Endothelial cell of umbilical vein (primary cell): ENCODE results near the gene PYM1. TPM values are rescaled to one million over a fixed set of nuclear protein-coding genes. Genes with fewer than 3 reads are reported as not detected.

Experiments
- BruUV-seq: library from RNA; stranded (reverse); fragments of 400-500 nt; replicated peaks from 2 replicates; lab custom pipeline; 2021; lab: Mats Ljungman, UMichigan
- CTCF ChIA-PET: fragments of 300-600, 350-600 bp; sonication (Branson Sonifier 250); formaldehyde crosslinking; loops from one replicate; lab custom pipeline; 2021; ENCODE audit warnings: antibody characterized with exemption, inconsistent platforms; lab: Charles Lee
- POLR2A ChIA-PET: fragments of 300-600, 350-600 bp; sonication (Branson Sonifier 250); formaldehyde crosslinking; loops from one replicate; lab custom pipeline; 2021; ENCODE audit warnings: antibody characterized with exemption, inconsistent platforms; lab: Charles Lee
- DNase-seq: peaks from one replicate; pipeline ENCODE4 v3.0.0-alpha.2; 2011; ENCODE audit warnings: low read depth, low spot score
- FAIRE-seq: peaks from 2 replicates; lab custom pipeline; 2011; peaks lifted over from hg19 to GRCh38; lab: Jason Lieb, UNC
- H2AFZ ChIP-seq: 2 replicates; pipeline ENCODE4 v1.6.0; 2012; ENCODE audit warnings: low read depth, low read length, control low read depth, inconsistent platforms
- H3K27ac ChIP-seq: 2 replicates; pipeline ENCODE4 v1.5.1; 2011; ENCODE audit warnings: low read depth, mild to moderate bottlenecking, control low read depth, low read length, moderate library complexity; ENCODE audit not compliant: insufficient read depth
- H3K27me3 ChIP-seq, 2 experiments: 2 replicates each; pipeline versions ENCODE4 v1.6.0 to v1.6.1; 2011; ENCODE audit warnings: low read length in 2 of 2, mixed read lengths in 1 of 2; ENCODE audit not compliant: control insufficient read depth in 2 of 2, insufficient read depth in 2 of 2
- H3K36me3 ChIP-seq, 2 experiments: 2 replicates in 1 of 2; 3 replicates in 1 of 2; pipeline ENCODE4 v1.5.1; 2011; ENCODE audit warnings: low read length in 2 of 2, mild to moderate bottlenecking in 1 of 2, moderate library complexity in 1 of 2; ENCODE audit not compliant: control insufficient read depth in 2 of 2, insufficient read depth in 2 of 2; ENCODE audit errors: extremely low read depth in 1 of 2
- H3K4me1 ChIP-seq: 3 replicates; pipeline ENCODE4 v1.5.1; 2011; ENCODE audit warnings: mild to moderate bottlenecking, low read length; ENCODE audit not compliant: control insufficient read depth, insufficient read depth; ENCODE audit errors: extremely low read depth
- H3K4me2 ChIP-seq: 2 replicates; pipeline ENCODE4 v1.6.1; 2011; ENCODE audit warnings: low read length, control low read depth, mixed read lengths; ENCODE audit not compliant: insufficient read depth
- H3K4me3 ChIP-seq, 3 experiments: fragments of 200-600 bp in 1 of 3; sonication (generic), shearing (Covaris generic) in 1 of 3; replicated peaks in 1 of 3; 2 replicates each; pipeline ENCODE4 v1.5.1; 2011 to 2016; ENCODE audit warnings: control low read depth in 3 of 3, low read length in 3 of 3, mild to moderate bottlenecking in 2 of 3, inconsistent platforms in 1 of 3, low read depth in 1 of 3, moderate library complexity in 1 of 3; ENCODE audit not compliant: insufficient read depth in 1 of 3
- H3K79me2 ChIP-seq: 2 replicates; pipeline ENCODE4 v1.6.0; 2012; ENCODE audit warnings: low read length, inconsistent platforms; ENCODE audit not compliant: control insufficient read depth, insufficient read depth
- H3K9ac ChIP-seq: replicated peaks from 2 replicates; pipeline ENCODE3; 2011; ENCODE audit warnings: low read length, control low read depth; ENCODE audit not compliant: insufficient read depth; ENCODE audit errors: extremely low read depth
- H3K9me1 ChIP-seq: replicated peaks from 3 replicates; pipeline ENCODE4 v1.6.0; 2011; ENCODE audit warnings: mild to moderate bottlenecking, low read length; ENCODE audit not compliant: control insufficient read depth, insufficient read depth; ENCODE audit errors: extremely low read depth
- H3K9me3 ChIP-seq: replicated peaks from 2 replicates; pipeline ENCODE4 v1.5.1; 2012; ENCODE audit warnings: low read length, inconsistent platforms; ENCODE audit not compliant: control insufficient read depth, insufficient read depth
- H4K20me1 ChIP-seq: replicated peaks from 2 replicates; pipeline ENCODE3; 2011; ENCODE audit warnings: mild to moderate bottlenecking, low read length; ENCODE audit not compliant: control insufficient read depth, insufficient read depth; ENCODE audit errors: extremely low read depth
- FOS ChIP-seq: IDR thresholded peaks from 2 replicates; pipeline ENCODE4 v1.6.1; 2011; ENCODE audit warnings: mild to moderate bottlenecking, low read length, moderate library complexity, borderline replicate concordance; ENCODE audit not compliant: insufficient read depth
- MYC ChIP-seq: IDR thresholded peaks from one replicate; pipeline ENCODE4 v1.6.1; 2011; ENCODE audit warnings: mild to moderate bottlenecking, low read depth, low read length
- POLR2A ChIP-seq: IDR thresholded peaks from 2 replicates; pipeline ENCODE4 v1.6.1; 2012; ENCODE audit warnings: low read depth, mild to moderate bottlenecking, control low read depth, low read length
- dilution Hi-C: fragments of 300-500 bp; cut with MboI; formaldehyde crosslinking; loops from one replicate; pipeline ENCODE4 v1.15.0; 2019; ENCODE audit warnings: low sequenced_read_pairs; ENCODE audit not compliant: extremely low pct_ligation_motif_present
- intact Hi-C: fragments of 100-400 bp; cut with micrococcal nuclease; formaldehyde crosslinking; loops from one replicate; pipeline ENCODE4 v1.10.0; 2022
- polyA plus RNA-seq, 4 experiments: library from polyadenylated mRNA; depleted of rRNA in 3 of 4; stranded (reverse) in 3 of 4; unstranded in 1 of 4; fragments of >200 nt; gene quantifications; 2 replicates each; pipeline versions ENCODE4 v1.2.1 to v1.2.3, GENCODE V29; 2011 to 2012; ENCODE audit warnings: missing spikeins in 1 of 4
- total RNA-seq: library from RNA; stranded (reverse); gene quantifications from 2 replicates; pipeline ENCODE4 v1.2.3, GENCODE V29; 2021
- TF ChIP-seq, protein P1 (sequence below): IDR thresholded peaks from 2 replicates; pipeline ENCODE4 v1.6.1; 2011; ENCODE audit not compliant: insufficient read depth, insufficient read length
- TF ChIP-seq, protein P2 (sequence below), 2 donors: IDR thresholded peaks; 1 replicate in 1 of 2; 2 replicates in 1 of 2; pipeline ENCODE4 v1.5.1; 2011; ENCODE audit warnings: low read length in 2 of 2, mild to moderate bottlenecking in 2 of 2, moderate library complexity in 2 of 2, control low read depth in 1 of 2, inconsistent platforms in 1 of 2, low read depth in 1 of 2; ENCODE audit not compliant: insufficient read depth in 1 of 2; ENCODE audit errors: extremely low read depth in 1 of 2

PYM1 gene
- total and polyA plus RNA-seq, 2 donors (not counting 3 experiments of a cell fraction or from before 2014, with no cell fraction given), result 18.7 to 23.5 TPM

DNA sequence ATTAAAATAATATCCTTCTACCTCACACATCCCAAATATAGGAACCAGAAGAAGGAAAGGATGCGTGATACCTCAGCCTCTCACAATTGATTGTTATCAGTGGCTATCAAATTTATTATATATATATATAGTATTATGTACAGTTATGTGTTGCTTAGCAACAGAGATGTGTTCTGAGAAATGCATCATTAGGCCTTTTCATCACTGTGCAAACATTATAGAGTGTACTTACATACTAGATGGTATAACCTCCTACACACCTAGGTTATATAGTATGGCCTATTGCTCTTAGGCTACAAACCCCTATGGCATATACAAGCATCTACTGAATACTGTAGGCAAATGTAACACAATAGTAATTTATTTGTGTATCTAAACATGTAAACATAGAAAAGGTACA lies 34.0 kb downstream of the PYM1 start:
- Histone ChIP-seq H3K9me3 (no peaks in the 10 kb centered on the region), H4K20me1 (no peaks in the 10 kb centered on the region), H3K4me3 (no peak overlapping the region), H3K9me1 (no peaks in the 10 kb centered on the region), H3K4me2 (no peak overlapping the region), H3K79me2 (no peaks in the 10 kb centered on the region), H3K4me1 (no peaks in the 10 kb centered on the region), H3K9ac (no peak overlapping the region), H3K27me3 (no peaks in the 10 kb centered on the region), H3K27ac (no peak overlapping the region), H2AFZ (no peak overlapping the region), H3K36me3 (no peaks in the 10 kb centered on the region)
- TF ChIP-seq, protein P1, sequence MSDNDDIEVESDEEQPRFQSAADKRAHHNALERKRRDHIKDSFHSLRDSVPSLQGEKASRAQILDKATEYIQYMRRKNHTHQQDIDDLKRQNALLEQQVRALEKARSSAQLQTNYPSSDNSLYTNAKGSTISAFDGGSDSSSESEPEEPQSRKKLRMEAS, result no peak
- TF ChIP-seq FOS (no peak), POLR2A (no peak)
- TF ChIP-seq, protein P2, sequence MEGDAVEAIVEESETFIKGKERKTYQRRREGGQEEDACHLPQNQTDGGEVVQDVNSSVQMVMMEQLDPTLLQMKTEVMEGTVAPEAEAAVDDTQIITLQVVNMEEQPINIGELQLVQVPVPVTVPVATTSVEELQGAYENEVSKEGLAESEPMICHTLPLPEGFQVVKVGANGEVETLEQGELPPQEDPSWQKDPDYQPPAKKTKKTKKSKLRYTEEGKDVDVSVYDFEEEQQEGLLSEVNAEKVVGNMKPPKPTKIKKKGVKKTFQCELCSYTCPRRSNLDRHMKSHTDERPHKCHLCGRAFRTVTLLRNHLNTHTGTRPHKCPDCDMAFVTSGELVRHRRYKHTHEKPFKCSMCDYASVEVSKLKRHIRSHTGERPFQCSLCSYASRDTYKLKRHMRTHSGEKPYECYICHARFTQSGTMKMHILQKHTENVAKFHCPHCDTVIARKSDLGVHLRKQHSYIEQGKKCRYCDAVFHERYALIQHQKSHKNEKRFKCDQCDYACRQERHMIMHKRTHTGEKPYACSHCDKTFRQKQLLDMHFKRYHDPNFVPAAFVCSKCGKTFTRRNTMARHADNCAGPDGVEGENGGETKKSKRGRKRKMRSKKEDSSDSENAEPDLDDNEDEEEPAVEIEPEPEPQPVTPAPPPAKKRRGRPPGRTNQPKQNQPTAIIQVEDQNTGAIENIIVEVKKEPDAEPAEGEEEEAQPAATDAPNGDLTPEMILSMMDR (IDR thresholded peaks at IDR 0.05; ENCODE audit: extremely low read depth in 1 of 2, insufficient read depth in 1 of 2, low read depth in 1 of 2, low read length in 2 of 2), result no peak
- intact Hi-C loops, result no loop called here
- POLR2A ChIA-PET, result no interaction called here
- no TSS peak for BruUV-seq
- no peak for FAIRE-seq
- CTCF ChIA-PET, result interaction anchor here (1.1 to 1.3 kb wide), 2 partner anchors 13 to 17 kb away, joined by 3 read pairs; no protein-coding TSS in a partner anchor
- dilution Hi-C loops, result no loop called here
- DNase-seq, result no peak

DNA sequence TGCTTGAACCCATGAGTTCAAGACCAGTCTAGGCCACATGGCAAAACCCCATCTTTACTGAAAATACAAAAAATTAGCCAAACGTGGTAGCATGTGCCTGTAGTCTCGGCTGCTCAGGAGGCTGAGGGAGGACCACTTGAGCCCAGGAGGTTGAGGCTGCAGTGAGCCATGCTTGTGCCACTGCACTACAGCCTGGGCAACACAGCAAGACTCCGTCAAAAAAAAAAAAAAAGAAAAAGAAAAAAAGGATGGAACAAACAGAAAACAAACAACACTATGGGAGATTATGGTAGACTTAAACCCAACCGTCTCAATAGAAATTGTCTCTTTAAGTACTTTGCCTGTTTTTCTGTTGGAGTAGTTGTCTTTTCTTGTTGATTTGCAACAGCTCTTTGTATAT lies 36.4 kb downstream of the PYM1 start:
- H3K4me3 ChIP-seq, result no peak overlapping the region
- dilution Hi-C loops, result no loop called here
- no peak for DNase-seq
- no peaks in the 10 kb centered on the region for H3K4me1 ChIP-seq
- TF ChIP-seq, protein P1, result no peak
- TF ChIP-seq MYC, result no peak
- TF ChIP-seq FOS, result no peak
- TF ChIP-seq POLR2A, result no peak
- H4K20me1 ChIP-seq, result no peaks in the 10 kb centered on the region
- H3K9me3 ChIP-seq, result no peaks in the 10 kb centered on the region
- no peak overlapping the region for H3K9ac ChIP-seq
- no peaks in the 10 kb centered on the region for H3K79me2 ChIP-seq
- peaks cover 0 to 2% of the 10 kb centered on the region in 2 experiments for H3K27me3 ChIP-seq
- intact Hi-C loops, result no loop called here
- H3K27ac ChIP-seq, result no peak overlapping the region
- BruUV-seq, result no TSS peak
- H3K9me1 ChIP-seq, result no peaks in the 10 kb centered on the region
- POLR2A ChIA-PET, result no interaction called here
- no peak overlapping the region for H3K4me2 ChIP-seq
- no peak overlapping the region for H2AFZ ChIP-seq
- H3K36me3 ChIP-seq, result no peaks in the 10 kb centered on the region
- FAIRE-seq, result no peak
- CTCF ChIA-PET, result no interaction called here
